GM19324 (cell line): Measurements from ENCODE around the gene P2RY2.
"Not testable (repeated sequence)": the region's sequence is repeated elsewhere in the genome, so short reads cannot be mapped to it uniquely, and the experiment has no call there.

ENCODE experiments used
- ATAC-seq: cut with Tn5 transposase; IDR thresholded peaks from one replicate; pipeline ENCODE4 v1.9.1; 2021; ENCODE audit warnings: mild to moderate bottlenecking, moderate library complexity; ENCODE audit not compliant: unreplicated experiment, low FRiP score

P2RY2 gene

DNA sequence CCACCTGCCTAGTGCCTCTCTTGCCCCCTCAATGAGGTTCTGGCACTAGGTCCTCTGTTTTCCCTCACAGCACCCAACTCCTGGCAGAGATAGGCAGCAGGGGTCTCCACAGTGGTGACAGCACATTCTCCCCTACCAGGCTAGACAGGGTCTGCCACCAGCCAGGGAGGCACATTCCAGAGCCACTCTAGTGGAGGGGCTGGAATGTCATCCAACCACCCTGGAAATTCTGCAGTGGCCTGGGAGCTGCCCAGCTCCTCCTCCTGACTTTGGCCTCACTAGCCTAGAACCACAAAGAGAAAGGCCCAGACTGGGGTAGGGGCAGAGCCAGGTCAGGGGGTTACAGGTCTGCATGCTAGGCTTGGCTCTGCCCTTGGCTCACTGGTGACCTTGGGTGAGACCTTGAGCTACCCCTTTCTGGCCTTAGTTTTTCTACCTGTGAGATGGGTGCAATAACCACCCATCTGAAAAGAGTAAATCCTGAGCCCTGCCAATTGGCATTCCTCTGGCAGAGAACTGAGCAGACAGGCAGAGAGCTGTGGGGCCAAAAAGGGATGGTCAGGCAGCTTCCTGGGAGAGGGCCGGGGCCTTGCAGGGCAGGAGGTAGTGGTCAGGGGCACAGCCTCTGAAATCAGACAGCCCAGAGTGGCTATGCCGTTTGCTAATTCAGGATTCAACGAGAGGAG, 7.1 kb downstream of the P2RY2 start:
- no peak for ATAC-seq

GRCh38 chr11:73225851-73226250, 7.8 kb downstream of the P2RY2 start:
- no peak for ATAC-seq

DNA sequence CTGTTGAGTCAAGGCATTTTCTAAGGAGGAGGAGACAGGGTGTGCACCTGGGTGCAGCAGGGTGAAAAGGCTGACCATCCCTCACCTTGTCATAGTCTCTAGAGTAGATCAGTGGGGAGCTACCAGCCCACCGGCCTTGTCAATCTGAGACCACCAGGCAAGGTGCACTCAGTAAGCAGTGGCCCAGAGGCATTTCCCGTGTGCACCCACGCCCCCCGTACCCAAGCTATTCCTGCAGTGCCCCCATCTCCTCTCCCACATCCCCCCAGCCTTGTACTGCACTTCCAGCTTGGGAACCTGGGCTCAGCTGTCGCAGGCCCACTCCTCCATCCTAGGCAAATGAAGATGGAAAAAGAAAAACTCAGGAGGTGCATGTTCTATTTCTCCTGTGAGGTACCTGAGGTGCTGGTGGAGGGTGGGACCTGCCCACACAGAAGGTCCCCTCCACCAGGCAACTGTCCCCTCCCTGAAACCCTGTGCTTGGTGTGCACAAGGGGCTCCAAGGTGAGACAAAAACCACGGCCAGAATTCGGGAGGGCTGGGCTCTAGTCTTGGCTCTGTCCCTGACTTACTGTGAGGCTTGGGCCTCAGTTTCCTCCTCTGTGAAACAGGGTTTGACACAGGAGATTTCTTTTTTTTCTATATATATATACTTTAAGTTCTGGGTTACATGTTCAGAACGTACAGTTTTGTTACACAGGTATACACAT, 8.4 kb downstream of the P2RY2 start:
- no peak for ATAC-seq

DNA sequence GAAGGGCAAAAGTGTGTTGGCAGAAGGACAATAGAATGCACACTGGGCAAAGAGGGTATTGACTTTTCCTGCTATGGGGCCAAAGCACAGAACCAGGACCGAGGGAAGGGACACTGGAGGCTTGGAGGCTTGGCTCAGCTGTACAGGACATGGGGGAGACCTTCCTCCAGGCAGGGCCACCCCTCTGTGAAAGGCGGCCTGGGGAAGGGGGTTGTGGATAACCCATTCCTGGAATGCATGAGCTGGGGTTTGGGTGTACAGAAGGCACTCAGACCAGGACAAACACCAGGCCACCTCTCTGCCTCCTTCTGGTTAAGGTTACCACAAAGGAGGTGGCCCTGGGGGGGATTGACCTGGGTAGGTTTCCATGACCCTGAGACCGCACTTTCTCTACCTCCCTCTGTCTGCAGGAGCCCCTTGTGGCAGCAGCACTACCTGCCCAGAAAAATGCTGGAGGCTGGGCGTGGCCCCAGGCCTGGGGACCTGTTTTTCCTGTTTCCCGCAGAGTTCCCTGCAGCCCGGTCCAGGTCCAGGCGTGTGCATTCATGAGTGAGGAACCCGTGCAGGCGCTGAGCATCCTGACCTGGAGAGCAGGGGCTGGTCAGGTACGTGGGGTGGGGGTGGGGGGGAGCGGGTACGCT, 9.6 kb downstream of the P2RY2 start:
- ATAC-seq = no peak

GRCh38 chr11:73228268-73229134, 10.4 kb downstream of the P2RY2 start:
- no peak for ATAC-seq

DNA sequence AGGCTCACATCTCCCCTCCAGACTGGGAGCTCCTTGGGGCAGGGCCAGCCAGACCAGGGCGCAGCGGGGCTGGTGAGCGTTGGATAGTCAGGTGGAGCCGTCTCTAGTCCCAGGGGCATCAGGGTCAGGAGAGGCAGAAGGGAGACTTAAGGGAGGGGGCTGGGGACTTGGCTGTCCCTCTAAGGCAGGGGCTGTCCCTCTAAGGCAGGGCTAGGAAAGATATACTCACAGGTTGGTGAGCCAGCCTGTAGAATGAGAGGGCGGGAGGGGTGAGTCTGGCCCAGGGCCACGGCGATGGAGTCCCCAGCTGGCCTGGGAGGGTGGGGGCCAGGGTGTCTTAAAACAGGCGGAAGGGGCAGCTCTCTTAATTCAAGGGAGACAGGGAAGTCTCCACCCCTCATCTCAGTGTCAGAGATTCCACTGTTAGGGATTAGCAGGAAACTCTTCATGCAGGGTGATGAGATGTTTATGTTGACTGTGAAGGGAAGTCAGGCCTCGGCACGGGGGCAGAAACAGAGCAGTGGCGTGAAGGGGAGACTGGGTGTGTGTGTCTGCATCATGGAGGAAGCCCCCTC, 11.3 kb downstream of the P2RY2 start:
- no peak for ATAC-seq

DNA sequence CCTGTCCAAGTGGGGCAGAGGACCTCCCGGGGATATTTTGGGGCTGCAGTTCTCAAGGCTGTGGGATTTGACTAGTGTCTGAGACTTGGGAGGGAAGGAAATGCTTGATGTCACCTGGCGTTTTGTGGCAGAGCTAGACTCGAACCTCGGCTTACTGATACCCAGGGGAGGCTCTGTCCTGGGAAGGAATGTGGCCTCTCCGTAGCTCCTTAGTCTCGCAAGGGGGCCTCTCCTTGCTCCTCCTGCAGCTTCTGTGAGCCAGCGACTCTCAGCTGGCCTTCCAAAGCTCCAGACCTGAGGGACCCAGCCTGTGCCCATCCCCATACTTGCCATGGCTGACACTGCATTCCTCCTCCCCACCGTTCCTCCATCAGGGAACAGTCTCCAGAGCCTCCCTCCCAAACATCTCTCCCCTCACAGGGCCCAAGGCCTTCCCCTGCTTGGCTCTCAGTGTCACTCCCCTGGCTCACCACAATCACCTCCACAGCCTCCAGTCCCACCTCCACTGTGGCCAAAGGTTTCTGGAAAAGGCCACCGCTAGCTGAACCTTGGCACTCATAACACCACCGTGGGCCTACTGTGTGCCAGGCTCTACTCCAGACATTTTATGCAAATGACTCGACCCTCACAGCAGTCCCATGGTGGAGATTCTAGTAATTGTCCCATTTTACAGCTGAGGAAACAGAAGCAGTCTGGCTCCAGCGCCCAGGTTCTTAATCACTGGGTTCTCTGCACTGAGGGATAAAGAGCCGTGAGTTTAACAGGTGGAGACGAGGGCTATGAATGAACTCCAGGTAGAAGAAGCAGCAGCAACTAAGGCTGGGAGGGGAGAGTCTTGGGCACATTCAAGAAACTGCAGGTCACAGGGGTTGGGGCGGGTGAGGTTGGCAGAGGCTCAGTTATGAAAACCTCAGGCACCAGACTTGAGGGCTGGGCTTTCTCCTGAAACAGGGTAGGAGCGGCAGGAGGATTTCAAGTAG, 12.1 kb downstream of the P2RY2 start:
- no peak for ATAC-seq

DNA sequence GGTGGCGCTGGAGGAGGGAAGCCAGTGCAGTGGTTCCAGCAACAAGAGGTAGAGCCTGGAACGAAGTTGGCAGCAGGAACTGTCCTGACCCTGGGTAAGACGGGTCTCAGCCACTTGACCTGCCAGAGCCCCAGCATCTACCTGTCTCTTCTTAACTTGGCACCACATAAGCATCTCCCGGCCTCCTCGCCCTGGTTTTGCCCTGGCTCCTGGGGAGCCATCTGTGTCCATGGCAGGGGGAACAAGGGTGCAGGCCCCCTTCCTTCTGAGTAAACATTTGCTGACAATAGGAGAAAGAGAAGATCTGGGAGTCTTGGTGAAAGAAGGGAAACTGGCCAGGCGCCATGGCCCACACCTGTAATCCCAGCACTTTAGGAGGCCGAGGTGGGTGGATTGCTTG, 12.8 kb downstream of the P2RY2 start:
- no peak for ATAC-seq

- not testable (repeated sequence) for ATAC-seq
These were observed 14.4 kb downstream of the P2RY2 start for GRCh38 chr11:73232487-73232886.

DNA sequence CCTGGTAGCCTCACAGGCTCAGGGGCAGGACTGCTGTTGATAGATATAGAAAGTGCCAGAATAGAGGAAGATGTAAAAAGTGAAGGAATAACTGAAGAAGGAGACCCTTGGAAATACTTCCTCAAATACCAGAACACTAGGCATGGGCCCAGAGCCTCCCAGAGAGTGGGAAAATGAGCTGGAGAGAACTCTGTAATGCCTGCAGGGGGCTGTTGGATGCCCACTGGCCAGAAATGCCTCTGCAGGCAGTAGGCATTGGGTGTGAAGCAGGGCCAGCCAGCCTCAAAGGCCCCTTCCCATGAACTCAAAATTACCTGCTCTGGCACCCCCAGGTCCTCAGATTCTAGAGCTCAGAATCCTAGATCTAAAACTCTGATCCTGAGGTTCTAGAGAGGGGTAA, 15.1 kb downstream of the P2RY2 start:
- no peak for ATAC-seq

- ATAC-seq = no peak
These were observed 15.8 kb downstream of the P2RY2 start for GRCh38 chr11:73233692-73234470.

GRCh38 chr11:73234471-73235181, 16.5 kb downstream of the P2RY2 start:
- no peak for ATAC-seq

DNA sequence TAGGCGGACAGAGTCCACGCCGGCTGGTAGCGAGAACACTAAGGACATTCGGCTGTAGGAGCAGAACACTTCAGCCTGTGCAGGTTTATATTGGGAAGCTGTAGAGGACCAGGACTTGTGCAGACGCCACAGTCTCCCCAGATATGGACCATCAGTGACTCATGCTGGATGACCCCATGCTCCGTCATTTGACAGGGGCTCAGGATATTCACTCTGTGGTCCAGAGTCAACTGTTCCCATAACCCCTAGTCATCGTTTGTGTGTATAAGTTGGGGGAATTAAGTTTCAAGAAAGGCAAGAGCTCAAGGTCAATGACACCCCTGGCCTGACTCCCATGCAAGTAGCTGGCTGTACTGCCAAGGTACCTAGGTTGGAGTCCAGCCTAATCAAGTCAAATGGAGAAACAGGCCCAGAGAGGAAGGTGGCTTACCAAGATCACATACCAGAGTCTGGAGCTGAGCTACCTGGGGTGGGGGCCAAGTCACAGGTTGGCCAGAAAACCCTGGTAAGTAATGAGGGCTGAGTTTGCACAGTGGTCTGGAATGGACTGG, 17.2 kb downstream of the P2RY2 start:
- no peak for ATAC-seq

DNA sequence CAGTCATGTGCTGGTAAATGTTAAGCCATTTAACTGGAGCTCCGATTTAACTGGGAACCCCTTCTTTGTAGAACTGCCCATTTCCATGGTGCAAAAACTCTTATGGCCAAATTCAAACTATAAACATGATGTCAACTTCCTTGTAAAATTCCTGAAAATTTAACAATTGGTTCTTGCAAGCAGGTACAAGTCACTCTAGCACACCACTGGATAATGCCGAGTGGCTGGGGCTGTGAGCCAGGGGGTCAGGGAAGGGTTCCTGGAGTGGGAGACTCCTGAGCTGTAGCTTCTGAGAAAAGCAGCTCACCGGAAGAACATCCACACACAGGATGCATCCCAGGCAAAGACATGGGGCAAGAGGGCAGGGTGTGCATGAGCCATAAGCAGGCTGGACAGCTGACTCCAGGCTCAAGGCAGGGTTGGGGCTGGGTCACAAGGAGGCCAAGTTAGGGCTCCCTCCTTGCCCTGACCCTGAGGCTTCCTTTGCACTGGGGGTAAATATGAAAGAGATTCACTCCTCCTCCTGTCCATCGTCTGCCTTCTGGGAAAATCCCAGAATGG, 18.2 kb downstream of the P2RY2 start:
- no peak for ATAC-seq

DNA sequence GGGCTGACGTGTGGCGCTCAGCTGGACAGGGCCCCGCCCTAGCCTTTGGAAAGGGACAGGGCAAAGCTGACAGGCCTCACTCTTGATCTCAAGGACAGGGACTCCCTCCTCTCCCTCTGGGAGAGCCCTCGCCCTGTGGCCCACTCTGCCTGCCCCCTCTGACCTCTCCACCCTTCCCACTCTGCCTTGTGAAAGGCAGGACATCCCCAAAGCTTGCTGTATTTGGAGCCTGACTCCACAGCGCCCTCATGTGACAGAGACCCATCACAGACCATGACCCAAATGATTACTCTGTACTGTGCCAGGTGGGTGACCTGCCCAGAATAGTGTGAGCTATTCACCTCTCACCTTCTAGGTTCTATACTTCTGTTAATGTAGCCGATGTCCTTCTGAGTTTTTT, 18.8 kb downstream of the P2RY2 start:
- ATAC-seq = no peak

- no peak for ATAC-seq
These were observed 19.6 kb downstream of the P2RY2 start for GRCh38 chr11:73237471-73238290.

DNA sequence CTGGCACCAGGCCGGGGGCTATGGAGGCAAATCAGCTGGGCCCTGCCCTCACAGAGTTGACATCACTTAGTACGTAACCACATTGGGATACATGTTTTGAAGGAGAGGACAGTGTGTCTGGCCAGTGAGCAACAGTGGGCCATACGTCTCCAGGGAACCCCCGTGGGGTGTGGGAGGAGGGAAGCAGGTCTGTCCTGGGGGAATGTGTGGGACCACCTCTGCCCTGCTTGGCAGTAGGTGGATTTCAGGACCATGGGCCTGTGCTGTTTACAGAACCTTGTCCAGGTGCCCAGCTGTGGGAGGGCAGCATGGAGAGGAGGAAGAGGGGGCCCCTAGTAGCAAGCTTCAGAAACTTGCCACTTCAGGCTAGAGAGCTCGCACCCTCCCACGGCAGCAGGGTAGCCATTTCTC, 21.0 kb downstream of the P2RY2 start:
- no peak for ATAC-seq
